ENCODE measurements around the gene LRRFIP1. TPM values are rescaled to one million over a fixed set of nuclear protein-coding genes. Genes with fewer than 3 reads are reported as not detected.

LRRFIP1 gene
- total and polyA plus RNA-seq, 2 of the 13 experiments (the other 11 are each of a cell fraction or from before 2014, with no cell fraction given), result 15.9 to 40.5 TPM

- WGBS (ENCODE audit: low lambda C conversion rate), result 75% methylated on average over 17 of the region's 17 CpGs
- in situ Hi-C loops (cut with HindIII; ENCODE audit: extremely low pct_ligation_motif_present, low pct_unique_long_range_greater_than_20kb) (no loop called here), intact Hi-C loops (cut with micrococcal nuclease; ENCODE audit: unreplicated experiment) (no loop called here)
- Histone ChIP-seq H3K4me2 (ENCODE audit: low read depth, low read length) (no peak overlapping the region), H3K27me3 (ENCODE audit: control insufficient read depth in 1 of 2, insufficient read depth in 2 of 2, low read length in 2 of 2) (no peaks in the 10 kb centered on the region), H3K36me3 (replicated peaks in 1 of 2; ENCODE audit: control insufficient read depth in 1 of 2, insufficient read depth in 2 of 2, low read length in 2 of 2) (peaks cover under 1 to 1% of the 10 kb centered on the region in 2 experiments; a peak in 1 of 5 replicates), H4K20me1 (ENCODE audit: insufficient read depth, low read length) (peaks cover 38% of the 10 kb centered on the region; the same call in 1 of the 2 replicates), H3K27ac (ENCODE audit: extremely low read length, insufficient read depth, low read length) (no peak overlapping the region), H3K4me1 (ENCODE audit: insufficient read depth, low read length) (peaks cover 33% of the 10 kb centered on the region), H3K79me2 (ENCODE audit: insufficient read depth, low read length) (peaks cover 86% of the 10 kb centered on the region), H3K9me3 (ENCODE audit: low read length) (no peaks in the 10 kb centered on the region), H2AFZ (ENCODE audit: low read length) (no peak overlapping the region), H3K9ac (ENCODE audit: insufficient read depth, low read depth, low read length) (no peak overlapping the region), H3K4me3 (replicated peaks in 1 of 3; ENCODE audit: insufficient read depth in 1 of 3, low read depth in 2 of 3, low read length in 3 of 3) (no peak overlapping the region)
- FAIRE-seq, result no peak
- ATAC-seq, result peak; percentile 23; the same call in 2 of the 3 replicates
- DNase-seq (ENCODE audit: low spot score), result no peak
- POLR2A ChIA-PET, result no interaction called here
- TF ChIP-seq ZNF737 (CRISPR knock-in tag; IDR thresholded peaks at IDR 0.05; ENCODE audit: borderline replicate concordance) (no peak), ZBTB38 (CRISPR knock-in tag; IDR thresholded peaks at IDR 0.05) (peak; percentile 36; the same call in 1 of the 2 replicates), ZNF773 (CRISPR knock-in tag; IDR thresholded peaks at IDR 0.05; ENCODE audit: borderline replicate concordance) (0 out of 2 replicates have a peak, but pooled peaks have one; percentile 18)
- TF ChIP-seq, protein P1, sequence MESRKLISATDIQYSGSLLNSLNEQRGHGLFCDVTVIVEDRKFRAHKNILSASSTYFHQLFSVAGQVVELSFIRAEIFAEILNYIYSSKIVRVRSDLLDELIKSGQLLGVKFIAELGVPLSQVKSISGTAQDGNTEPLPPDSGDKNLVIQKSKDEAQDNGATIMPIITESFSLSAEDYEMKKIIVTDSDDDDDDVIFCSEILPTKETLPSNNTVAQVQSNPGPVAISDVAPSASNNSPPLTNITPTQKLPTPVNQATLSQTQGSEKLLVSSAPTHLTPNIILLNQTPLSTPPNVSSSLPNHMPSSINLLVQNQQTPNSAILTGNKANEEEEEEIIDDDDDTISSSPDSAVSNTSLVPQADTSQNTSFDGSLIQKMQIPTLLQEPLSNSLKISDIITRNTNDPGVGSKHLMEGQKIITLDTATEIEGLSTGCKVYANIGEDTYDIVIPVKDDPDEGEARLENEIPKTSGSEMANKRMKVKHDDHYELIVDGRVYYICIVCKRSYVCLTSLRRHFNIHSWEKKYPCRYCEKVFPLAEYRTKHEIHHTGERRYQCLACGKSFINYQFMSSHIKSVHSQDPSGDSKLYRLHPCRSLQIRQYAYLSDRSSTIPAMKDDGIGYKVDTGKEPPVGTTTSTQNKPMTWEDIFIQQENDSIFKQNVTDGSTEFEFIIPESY (CRISPR knock-in tag; IDR thresholded peaks at IDR 0.05), result 0 out of 2 replicates have a peak, but pooled peaks have one; percentile 30
- CTCF ChIA-PET (ENCODE audit: low intra/inter-chr PET ratio, low total read pairs), result no interaction called here
- no TSS peak for BruUV-seq (replicated peaks)
Observed at GRCh38 chr2:237702441-237703391, 75.3 kb downstream of the LRRFIP1 start.

Measured in HepG2 (cell line).